H9 (cell line): ENCODE data around the gene PRR3. TPM values are rescaled to one million over a fixed set of nuclear protein-coding genes. Genes with fewer than 3 reads are reported as not detected.

Experiments
- DNase-seq: peaks from one replicate; pipeline ENCODE4 v3.0.0-alpha.2; 2017
- H2AFZ ChIP-seq: one replicate; pipeline ENCODE4 v1.6.1; 2013; ENCODE audit warnings: mild to moderate bottlenecking, low read length, control low read depth, moderate library complexity
- H2AK5ac ChIP-seq: 2 replicates; pipeline ENCODE4 v1.6.1; 2013; ENCODE audit warnings: low read length, control low read depth, mixed read lengths; ENCODE audit not compliant: insufficient read length
- H2BK120ac ChIP-seq: one replicate; pipeline ENCODE4 v1.6.1; 2013; ENCODE audit warnings: low read depth, mild to moderate bottlenecking, low read length, control low read depth, inconsistent platforms; ENCODE audit not compliant: poor library complexity, severe bottlenecking
- H2BK12ac ChIP-seq: 2 replicates; pipeline ENCODE4 v1.6.1; 2013; ENCODE audit warnings: low read length, control low read depth, mixed read lengths, low read depth; ENCODE audit not compliant: insufficient read length
- H2BK15ac ChIP-seq: 2 replicates; pipeline ENCODE4 v1.6.1; 2013; ENCODE audit warnings: low read depth, low read length, control low read depth
- H2BK20ac ChIP-seq: one replicate; pipeline ENCODE4 v1.6.1; 2013; ENCODE audit warnings: low read depth, mild to moderate bottlenecking, low read length, control low read depth, inconsistent platforms; ENCODE audit not compliant: poor library complexity, severe bottlenecking
- H2BK5ac ChIP-seq: 2 replicates; pipeline ENCODE4 v1.6.1; 2013; ENCODE audit warnings: low read length, control low read depth, mixed read lengths; ENCODE audit not compliant: insufficient read length
- H3K14ac ChIP-seq: 2 replicates; pipeline ENCODE4 v1.6.1; 2013; ENCODE audit warnings: low read length, control low read depth; ENCODE audit not compliant: insufficient read depth
- H3K18ac ChIP-seq: 2 replicates; pipeline ENCODE4 v1.6.1; 2013; ENCODE audit warnings: low read depth, mild to moderate bottlenecking, mixed read lengths, low read length, control low read depth; ENCODE audit not compliant: insufficient read length
- H3K23ac ChIP-seq: 2 replicates; pipeline ENCODE4 v1.6.1; 2013; ENCODE audit warnings: low read length, control low read depth, mixed read lengths, low read depth; ENCODE audit not compliant: insufficient read length
- H3K23me2 ChIP-seq: 2 replicates; pipeline ENCODE4 v1.6.1; 2013; ENCODE audit warnings: low read depth, mild to moderate bottlenecking, mixed read lengths, low read length, control low read depth; ENCODE audit not compliant: insufficient read length, poor library complexity, severe bottlenecking
- H3K27ac ChIP-seq: 2 replicates; pipeline ENCODE4 v1.5.1; 2013; ENCODE audit warnings: low read length, control low read depth, mixed read lengths, low read depth; ENCODE audit not compliant: insufficient read length
- H3K27me3 ChIP-seq: 2 replicates; pipeline ENCODE4 v1.6.1; 2013; ENCODE audit warnings: low read length, control low read depth, inconsistent platforms; ENCODE audit not compliant: insufficient read depth
- H3K4ac ChIP-seq: 2 replicates; pipeline ENCODE4 v1.6.1; 2013; ENCODE audit warnings: low read depth, mild to moderate bottlenecking, control low read depth, inconsistent platforms, low read length, moderate library complexity
- H3K4me1 ChIP-seq: 2 replicates; pipeline ENCODE4 v1.6.1; 2013; ENCODE audit warnings: low read length, control low read depth, inconsistent platforms; ENCODE audit not compliant: insufficient read depth
- H3K4me2 ChIP-seq: 2 replicates; pipeline ENCODE4 v1.6.1; 2013; ENCODE audit warnings: low read length, control low read depth, mixed read lengths; ENCODE audit not compliant: insufficient read length, insufficient read depth
- H3K56ac ChIP-seq: 2 replicates; pipeline ENCODE4 v1.6.1; 2013; ENCODE audit warnings: low read depth, mild to moderate bottlenecking, mixed read lengths, low read length, control low read depth; ENCODE audit not compliant: insufficient read length
- H3K79me1 ChIP-seq: 2 replicates; pipeline ENCODE4 v1.6.1; 2013; ENCODE audit warnings: low read depth, mild to moderate bottlenecking, moderate library complexity, low read length, control low read depth, inconsistent platforms; ENCODE audit not compliant: insufficient read depth, poor library complexity, severe bottlenecking
- H3K79me2 ChIP-seq: 2 replicates; pipeline ENCODE4 v1.6.1; 2013; ENCODE audit warnings: low read length, control low read depth, inconsistent platforms; ENCODE audit not compliant: insufficient read depth
- H3K9ac ChIP-seq: 2 replicates; pipeline ENCODE4 v1.6.1; 2013; ENCODE audit warnings: low read length, control low read depth, mixed read lengths; ENCODE audit not compliant: insufficient read length; ENCODE audit errors: extremely low read depth
- H3K9me3 ChIP-seq: one replicate; pipeline ENCODE4 v1.6.1; 2013; ENCODE audit warnings: low read depth, low read length, inconsistent platforms; ENCODE audit not compliant: control insufficient read depth
- H3T11ph ChIP-seq: one replicate; pipeline ENCODE4 v1.6.1; 2013; ENCODE audit warnings: mild to moderate bottlenecking, low read length, control low read depth, inconsistent platforms
- H4K20me1 ChIP-seq: one replicate; pipeline ENCODE4 v1.6.1; 2013; ENCODE audit not compliant: control insufficient read depth, insufficient read length, insufficient read depth
- H4K5ac ChIP-seq: 2 replicates; pipeline ENCODE4 v1.6.1; 2013; ENCODE audit warnings: low read depth, mild to moderate bottlenecking, mixed read lengths, low read length, control low read depth; ENCODE audit not compliant: insufficient read length
- H4K8ac ChIP-seq: replicated peaks from 2 replicates; pipeline ENCODE4 v1.6.1; 2013; ENCODE audit warnings: low read length, control low read depth, mixed read lengths, low read depth; ENCODE audit not compliant: insufficient read length
- H4K91ac ChIP-seq: 2 replicates; pipeline ENCODE4 v1.6.1; 2013; ENCODE audit warnings: low read depth, mild to moderate bottlenecking, moderate library complexity, mixed read lengths, low read length, control low read depth; ENCODE audit not compliant: insufficient read length
- H3K27ac Mint-ChIP-seq, 3 experiments: 2 replicates in 2 of 3; 3 replicates in 1 of 3; pipeline ENCODE4 v1.8.0; 2020 to 2021; ENCODE audit warnings: mixed read lengths in 3 of 3, mild to moderate bottlenecking in 1 of 3, moderate library complexity in 1 of 3
- H3K27me3 Mint-ChIP-seq: 2 replicates; pipeline ENCODE4 v1.8.0; 2021; ENCODE audit warnings: low read depth, mild to moderate bottlenecking, moderate library complexity, mixed read lengths
- H3K36me3 Mint-ChIP-seq, 3 experiments: 2 replicates in 2 of 3; 3 replicates in 1 of 3; pipeline ENCODE4 v1.8.0; 2020 to 2021; ENCODE audit warnings: low read depth in 3 of 3, mixed read lengths in 3 of 3; ENCODE audit not compliant: insufficient read depth in 1 of 3
- H3K4me1 Mint-ChIP-seq, 2 experiments: 2 replicates each; pipeline ENCODE4 v1.8.0; 2020; ENCODE audit warnings: mixed read lengths in 2 of 2
- H3K4me3 Mint-ChIP-seq, 2 experiments: 2 replicates in 1 of 2; 3 replicates in 1 of 2; pipeline ENCODE4 v1.8.0; 2020 to 2021; ENCODE audit warnings: mild to moderate bottlenecking in 2 of 2, mixed read lengths in 2 of 2, moderate library complexity in 1 of 2
- H3K9me3 Mint-ChIP-seq, 2 experiments: 2 replicates in 1 of 2; 3 replicates in 1 of 2; pipeline ENCODE4 v1.8.0; 2020; ENCODE audit warnings: mild to moderate bottlenecking in 2 of 2, mixed read lengths in 2 of 2, moderate library complexity in 1 of 2
- total RNA-seq: library from RNA; stranded (reverse); gene quantifications from 2 replicates; pipeline ENCODE4 v1.2.1, GENCODE V29; 2021
- TF ChIP-seq, protein P1 (sequence below): fragments of 200-600 bp; sonication (generic); conservative IDR thresholded peaks from 3 replicates; pipeline ENCODE4 v1.8.0; 2021; ENCODE audit warnings: antibody characterized with exemption, mild to moderate bottlenecking

The PRR3 gene
- total RNA-seq, 1 experiment from 2014 or later = 17.0 TPM

DNA sequence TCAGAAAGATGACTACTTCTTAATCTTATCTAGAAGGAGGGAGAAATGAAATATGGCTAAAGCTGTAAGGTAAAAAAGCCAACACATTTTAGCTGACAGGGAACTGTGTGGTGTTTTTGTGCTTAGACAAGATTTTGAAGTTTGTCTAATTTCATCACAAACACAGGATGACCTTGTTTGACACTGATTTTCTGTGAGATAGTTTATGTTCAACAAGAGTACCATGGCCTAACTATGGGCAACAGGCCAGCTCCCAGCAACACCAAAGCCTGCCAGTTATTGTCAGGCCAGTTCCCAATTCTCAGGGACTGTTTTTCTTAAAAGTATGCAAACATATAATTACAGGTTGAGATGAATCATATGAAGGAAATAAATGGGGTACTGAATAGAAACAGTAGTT is 8.7 kb downstream of the PRR3 start:
- H3K4ac ChIP-seq = no peak overlapping the region
- Mint-ChIP-seq H3K4me3 (no peak overlapping the region), H3K9me3 (no peaks in the 10 kb centered on the region; a peak in 1 of 5 replicates), H3K27me3 (peaks cover 9% of the 10 kb centered on the region), H3K36me3 (peaks cover 13 to 20% (median 15%) of the 10 kb centered on the region in 3 experiments; a peak in 6 of 7 replicates), H3K27ac (no peak overlapping the region), H3K4me1 (peaks cover 5 to 11% of the 10 kb centered on the region in 2 experiments)
- no peaks in the 10 kb centered on the region for H3K4me1 ChIP-seq
- no peaks in the 10 kb centered on the region for H3K27me3 ChIP-seq
- H2BK12ac ChIP-seq = no peak overlapping the region
- no peak overlapping the region for H3K4me2 ChIP-seq
- H3K27ac ChIP-seq = no peak overlapping the region
- H3K14ac ChIP-seq = no peak overlapping the region
- no peak overlapping the region for H4K8ac ChIP-seq
- no peak overlapping the region for H4K5ac ChIP-seq
- no peaks in the 10 kb centered on the region for H3K79me1 ChIP-seq
- no peak overlapping the region for H3K18ac ChIP-seq
- H2BK120ac ChIP-seq = no peak overlapping the region
- no peak overlapping the region for H3K9ac ChIP-seq
- H3K23ac ChIP-seq = no peak overlapping the region
- H4K20me1 ChIP-seq = no peaks in the 10 kb centered on the region
- DNase-seq = no peak
- no peaks in the 10 kb centered on the region for H3K79me2 ChIP-seq
- no peak overlapping the region for H3T11ph ChIP-seq
- H2BK5ac ChIP-seq = no peak overlapping the region
- H3K56ac ChIP-seq = no peak overlapping the region
- peaks cover 2% of the 10 kb centered on the region for H3K23me2 ChIP-seq
- no peak overlapping the region for H2AFZ ChIP-seq
- TF ChIP-seq, protein P1, sequence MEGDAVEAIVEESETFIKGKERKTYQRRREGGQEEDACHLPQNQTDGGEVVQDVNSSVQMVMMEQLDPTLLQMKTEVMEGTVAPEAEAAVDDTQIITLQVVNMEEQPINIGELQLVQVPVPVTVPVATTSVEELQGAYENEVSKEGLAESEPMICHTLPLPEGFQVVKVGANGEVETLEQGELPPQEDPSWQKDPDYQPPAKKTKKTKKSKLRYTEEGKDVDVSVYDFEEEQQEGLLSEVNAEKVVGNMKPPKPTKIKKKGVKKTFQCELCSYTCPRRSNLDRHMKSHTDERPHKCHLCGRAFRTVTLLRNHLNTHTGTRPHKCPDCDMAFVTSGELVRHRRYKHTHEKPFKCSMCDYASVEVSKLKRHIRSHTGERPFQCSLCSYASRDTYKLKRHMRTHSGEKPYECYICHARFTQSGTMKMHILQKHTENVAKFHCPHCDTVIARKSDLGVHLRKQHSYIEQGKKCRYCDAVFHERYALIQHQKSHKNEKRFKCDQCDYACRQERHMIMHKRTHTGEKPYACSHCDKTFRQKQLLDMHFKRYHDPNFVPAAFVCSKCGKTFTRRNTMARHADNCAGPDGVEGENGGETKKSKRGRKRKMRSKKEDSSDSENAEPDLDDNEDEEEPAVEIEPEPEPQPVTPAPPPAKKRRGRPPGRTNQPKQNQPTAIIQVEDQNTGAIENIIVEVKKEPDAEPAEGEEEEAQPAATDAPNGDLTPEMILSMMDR = no peak
- no peak overlapping the region for H4K91ac ChIP-seq
- no peaks in the 10 kb centered on the region for H3K9me3 ChIP-seq
- H2BK20ac ChIP-seq = no peak overlapping the region
- H2BK15ac ChIP-seq = no peak overlapping the region
- no peak overlapping the region for H2AK5ac ChIP-seq
